ENCODE results near the gene TEAD1. TPM values are rescaled to one million over a fixed set of nuclear protein-coding genes. Genes with fewer than 3 reads are reported as not detected.

Gene TEAD1
- total and polyA plus RNA-seq, 9 of the 15 experiments (the other 6 are each of a cell fraction or from before 2014, with no cell fraction given) = 1.7 to 17.7 (median 10.8) TPM

GRCh38 chr11:12950670-12951069, 276.4 kb downstream of the TEAD1 start (continued):
- TF ChIP-seq EP300 (IDR thresholded peaks at IDR 0.05; ENCODE audit: low read length) (peak; percentile 56; the same call in 1 of the 2 replicates), CXXC5 (CRISPR knock-in tag; IDR thresholded peaks at IDR 0.05) (peak; percentile 14; the same call in 1 of the 2 replicates), DMBX1 (CRISPR knock-in tag; IDR thresholded peaks at IDR 0.05; ENCODE audit: borderline replicate concordance) (peak; percentile 43; the same call in 1 of the 2 replicates), ZNF592 (IDR thresholded peaks at IDR 0.05) (0 out of 2 replicates have a peak, but pooled peaks have one; percentile 17), JUND (IDR thresholded peaks at IDR 0.05; ENCODE audit: borderline replicate concordance, low read depth, low read length) (peak; percentile 50; the same call in 1 of the 2 replicates), JUND (tag; IDR thresholded peaks at IDR 0.05; ENCODE audit: borderline replicate concordance, low read depth, low read length) (peak; percentile 44; the same call in 1 of the 3 replicates), ZSCAN32 (CRISPR knock-in tag; IDR thresholded peaks at IDR 0.05) (peak; percentile 87), ARHGAP35 (IDR thresholded peaks at IDR 0.05; ENCODE audit: partially characterized antibody) (no peak)
- TF ChIP-seq, protein P1, sequence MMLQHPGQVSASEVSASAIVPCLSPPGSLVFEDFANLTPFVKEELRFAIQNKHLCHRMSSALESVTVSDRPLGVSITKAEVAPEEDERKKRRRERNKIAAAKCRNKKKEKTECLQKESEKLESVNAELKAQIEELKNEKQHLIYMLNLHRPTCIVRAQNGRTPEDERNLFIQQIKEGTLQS (IDR thresholded peaks at IDR 0.05) = peak; percentile 90
- TF ChIP-seq, protein P1 (CRISPR knock-in tag; conservative IDR thresholded peaks at IDR 0.05) = no peak
- TF ChIP-seq, protein P2, sequence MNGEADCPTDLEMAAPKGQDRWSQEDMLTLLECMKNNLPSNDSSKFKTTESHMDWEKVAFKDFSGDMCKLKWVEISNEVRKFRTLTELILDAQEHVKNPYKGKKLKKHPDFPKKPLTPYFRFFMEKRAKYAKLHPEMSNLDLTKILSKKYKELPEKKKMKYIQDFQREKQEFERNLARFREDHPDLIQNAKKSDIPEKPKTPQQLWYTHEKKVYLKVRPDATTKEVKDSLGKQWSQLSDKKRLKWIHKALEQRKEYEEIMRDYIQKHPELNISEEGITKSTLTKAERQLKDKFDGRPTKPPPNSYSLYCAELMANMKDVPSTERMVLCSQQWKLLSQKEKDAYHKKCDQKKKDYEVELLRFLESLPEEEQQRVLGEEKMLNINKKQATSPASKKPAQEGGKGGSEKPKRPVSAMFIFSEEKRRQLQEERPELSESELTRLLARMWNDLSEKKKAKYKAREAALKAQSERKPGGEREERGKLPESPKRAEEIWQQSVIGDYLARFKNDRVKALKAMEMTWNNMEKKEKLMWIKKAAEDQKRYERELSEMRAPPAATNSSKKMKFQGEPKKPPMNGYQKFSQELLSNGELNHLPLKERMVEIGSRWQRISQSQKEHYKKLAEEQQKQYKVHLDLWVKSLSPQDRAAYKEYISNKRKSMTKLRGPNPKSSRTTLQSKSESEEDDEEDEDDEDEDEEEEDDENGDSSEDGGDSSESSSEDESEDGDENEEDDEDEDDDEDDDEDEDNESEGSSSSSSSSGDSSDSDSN (IDR thresholded peaks at IDR 0.05; ENCODE audit: borderline replicate concordance in 1 of 2, low read depth in 2 of 2, low read length in 2 of 2) = no peak
- TF ChIP-seq, protein P3, sequence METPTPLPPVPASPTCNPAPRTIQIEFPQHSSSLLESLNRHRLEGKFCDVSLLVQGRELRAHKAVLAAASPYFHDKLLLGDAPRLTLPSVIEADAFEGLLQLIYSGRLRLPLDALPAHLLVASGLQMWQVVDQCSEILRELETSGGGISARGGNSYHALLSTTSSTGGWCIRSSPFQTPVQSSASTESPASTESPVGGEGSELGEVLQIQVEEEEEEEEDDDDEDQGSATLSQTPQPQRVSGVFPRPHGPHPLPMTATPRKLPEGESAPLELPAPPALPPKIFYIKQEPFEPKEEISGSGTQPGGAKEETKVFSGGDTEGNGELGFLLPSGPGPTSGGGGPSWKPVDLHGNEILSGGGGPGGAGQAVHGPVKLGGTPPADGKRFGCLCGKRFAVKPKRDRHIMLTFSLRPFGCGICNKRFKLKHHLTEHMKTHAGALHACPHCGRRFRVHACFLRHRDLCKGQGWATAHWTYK (CRISPR knock-in tag; IDR thresholded peaks at IDR 0.05) = no peak
